H9 (cell line): Measurements from ENCODE around the gene AOC1. TPM values are rescaled to one million over a fixed set of nuclear protein-coding genes. Genes with fewer than 3 reads are reported as not detected.
A peak's percentile ranks its signal among the peaks of the same experiment; 100 is the strongest.

Experiments
- DNase-seq: peaks from one replicate; pipeline ENCODE4 v3.0.0-alpha.2; 2017
- H2AFZ ChIP-seq: one replicate; pipeline ENCODE4 v1.6.1; 2013; ENCODE audit warnings: mild to moderate bottlenecking, low read length, control low read depth, moderate library complexity
- H2AK5ac ChIP-seq: 2 replicates; pipeline ENCODE4 v1.6.1; 2013; ENCODE audit warnings: low read length, control low read depth, mixed read lengths; ENCODE audit not compliant: insufficient read length
- H2BK120ac ChIP-seq: one replicate; pipeline ENCODE4 v1.6.1; 2013; ENCODE audit warnings: low read depth, mild to moderate bottlenecking, low read length, control low read depth, inconsistent platforms; ENCODE audit not compliant: poor library complexity, severe bottlenecking
- H2BK12ac ChIP-seq: 2 replicates; pipeline ENCODE4 v1.6.1; 2013; ENCODE audit warnings: low read length, control low read depth, mixed read lengths, low read depth; ENCODE audit not compliant: insufficient read length
- H2BK15ac ChIP-seq: 2 replicates; pipeline ENCODE4 v1.6.1; 2013; ENCODE audit warnings: low read depth, low read length, control low read depth
- H2BK20ac ChIP-seq: one replicate; pipeline ENCODE4 v1.6.1; 2013; ENCODE audit warnings: low read depth, mild to moderate bottlenecking, low read length, control low read depth, inconsistent platforms; ENCODE audit not compliant: poor library complexity, severe bottlenecking
- H2BK5ac ChIP-seq: 2 replicates; pipeline ENCODE4 v1.6.1; 2013; ENCODE audit warnings: low read length, control low read depth, mixed read lengths; ENCODE audit not compliant: insufficient read length
- H3K14ac ChIP-seq: 2 replicates; pipeline ENCODE4 v1.6.1; 2013; ENCODE audit warnings: low read length, control low read depth; ENCODE audit not compliant: insufficient read depth
- H3K18ac ChIP-seq: 2 replicates; pipeline ENCODE4 v1.6.1; 2013; ENCODE audit warnings: low read depth, mild to moderate bottlenecking, mixed read lengths, low read length, control low read depth; ENCODE audit not compliant: insufficient read length
- H3K23ac ChIP-seq: 2 replicates; pipeline ENCODE4 v1.6.1; 2013; ENCODE audit warnings: low read length, control low read depth, mixed read lengths, low read depth; ENCODE audit not compliant: insufficient read length
- H3K23me2 ChIP-seq: 2 replicates; pipeline ENCODE4 v1.6.1; 2013; ENCODE audit warnings: low read depth, mild to moderate bottlenecking, mixed read lengths, low read length, control low read depth; ENCODE audit not compliant: insufficient read length, poor library complexity, severe bottlenecking
- H3K27ac ChIP-seq: 2 replicates; pipeline ENCODE4 v1.5.1; 2013; ENCODE audit warnings: low read length, control low read depth, mixed read lengths, low read depth; ENCODE audit not compliant: insufficient read length
- H3K27me3 ChIP-seq: 2 replicates; pipeline ENCODE4 v1.6.1; 2013; ENCODE audit warnings: low read length, control low read depth, inconsistent platforms; ENCODE audit not compliant: insufficient read depth
- H3K4ac ChIP-seq: 2 replicates; pipeline ENCODE4 v1.6.1; 2013; ENCODE audit warnings: low read depth, mild to moderate bottlenecking, control low read depth, inconsistent platforms, low read length, moderate library complexity
- H3K4me1 ChIP-seq: 2 replicates; pipeline ENCODE4 v1.6.1; 2013; ENCODE audit warnings: low read length, control low read depth, inconsistent platforms; ENCODE audit not compliant: insufficient read depth
- H3K4me2 ChIP-seq: 2 replicates; pipeline ENCODE4 v1.6.1; 2013; ENCODE audit warnings: low read length, control low read depth, mixed read lengths; ENCODE audit not compliant: insufficient read length, insufficient read depth
- H3K56ac ChIP-seq: 2 replicates; pipeline ENCODE4 v1.6.1; 2013; ENCODE audit warnings: low read depth, mild to moderate bottlenecking, mixed read lengths, low read length, control low read depth; ENCODE audit not compliant: insufficient read length
- H3K79me1 ChIP-seq: 2 replicates; pipeline ENCODE4 v1.6.1; 2013; ENCODE audit warnings: low read depth, mild to moderate bottlenecking, moderate library complexity, low read length, control low read depth, inconsistent platforms; ENCODE audit not compliant: insufficient read depth, poor library complexity, severe bottlenecking
- H3K79me2 ChIP-seq: 2 replicates; pipeline ENCODE4 v1.6.1; 2013; ENCODE audit warnings: low read length, control low read depth, inconsistent platforms; ENCODE audit not compliant: insufficient read depth
- H3K9ac ChIP-seq: 2 replicates; pipeline ENCODE4 v1.6.1; 2013; ENCODE audit warnings: low read length, control low read depth, mixed read lengths; ENCODE audit not compliant: insufficient read length; ENCODE audit errors: extremely low read depth
- H3K9me3 ChIP-seq: one replicate; pipeline ENCODE4 v1.6.1; 2013; ENCODE audit warnings: low read depth, low read length, inconsistent platforms; ENCODE audit not compliant: control insufficient read depth
- H3T11ph ChIP-seq: one replicate; pipeline ENCODE4 v1.6.1; 2013; ENCODE audit warnings: mild to moderate bottlenecking, low read length, control low read depth, inconsistent platforms
- H4K20me1 ChIP-seq: one replicate; pipeline ENCODE4 v1.6.1; 2013; ENCODE audit not compliant: control insufficient read depth, insufficient read length, insufficient read depth
- H4K5ac ChIP-seq: 2 replicates; pipeline ENCODE4 v1.6.1; 2013; ENCODE audit warnings: low read depth, mild to moderate bottlenecking, mixed read lengths, low read length, control low read depth; ENCODE audit not compliant: insufficient read length
- H4K8ac ChIP-seq: replicated peaks from 2 replicates; pipeline ENCODE4 v1.6.1; 2013; ENCODE audit warnings: low read length, control low read depth, mixed read lengths, low read depth; ENCODE audit not compliant: insufficient read length
- H4K91ac ChIP-seq: 2 replicates; pipeline ENCODE4 v1.6.1; 2013; ENCODE audit warnings: low read depth, mild to moderate bottlenecking, moderate library complexity, mixed read lengths, low read length, control low read depth; ENCODE audit not compliant: insufficient read length
- H3K27ac Mint-ChIP-seq, 3 experiments: 2 replicates in 2 of 3; 3 replicates in 1 of 3; pipeline ENCODE4 v1.8.0; 2020 to 2021; ENCODE audit warnings: mixed read lengths in 3 of 3, mild to moderate bottlenecking in 1 of 3, moderate library complexity in 1 of 3
- H3K27me3 Mint-ChIP-seq: 2 replicates; pipeline ENCODE4 v1.8.0; 2021; ENCODE audit warnings: low read depth, mild to moderate bottlenecking, moderate library complexity, mixed read lengths
- H3K36me3 Mint-ChIP-seq, 3 experiments: 2 replicates in 2 of 3; 3 replicates in 1 of 3; pipeline ENCODE4 v1.8.0; 2020 to 2021; ENCODE audit warnings: low read depth in 3 of 3, mixed read lengths in 3 of 3; ENCODE audit not compliant: insufficient read depth in 1 of 3
- H3K4me1 Mint-ChIP-seq, 2 experiments: 2 replicates each; pipeline ENCODE4 v1.8.0; 2020; ENCODE audit warnings: mixed read lengths in 2 of 2
- H3K4me3 Mint-ChIP-seq, 2 experiments: 2 replicates in 1 of 2; 3 replicates in 1 of 2; pipeline ENCODE4 v1.8.0; 2020 to 2021; ENCODE audit warnings: mild to moderate bottlenecking in 2 of 2, mixed read lengths in 2 of 2, moderate library complexity in 1 of 2
- H3K9me3 Mint-ChIP-seq, 2 experiments: 2 replicates in 1 of 2; 3 replicates in 1 of 2; pipeline ENCODE4 v1.8.0; 2020; ENCODE audit warnings: mild to moderate bottlenecking in 2 of 2, mixed read lengths in 2 of 2, moderate library complexity in 1 of 2
- WGBS: extraction: QIAGEN DNeasy Blood & Tissue Kit; methylation state at CpG from one replicate; pipeline ENCODE4 v1.1.7; 2013; ENCODE audit warnings: missing lambda C conversion rate, low lambda C conversion rate, mixed read lengths; ENCODE audit not compliant: insufficient read length; ENCODE audit errors: extremely low coverage; 5-methylcytosine and 5-hydroxymethylcytosine counted together
- total RNA-seq: library from RNA; stranded (reverse); gene quantifications from 2 replicates; pipeline ENCODE4 v1.2.1, GENCODE V29; 2021
- TF ChIP-seq, protein P1 (sequence below): fragments of 200-600 bp; sonication (generic); conservative IDR thresholded peaks from 3 replicates; pipeline ENCODE4 v1.8.0; 2021; ENCODE audit warnings: antibody characterized with exemption, mild to moderate bottlenecking

AOC1 gene
- total RNA-seq, 1 experiment from 2014 or later = 0.28 TPM

DNA sequence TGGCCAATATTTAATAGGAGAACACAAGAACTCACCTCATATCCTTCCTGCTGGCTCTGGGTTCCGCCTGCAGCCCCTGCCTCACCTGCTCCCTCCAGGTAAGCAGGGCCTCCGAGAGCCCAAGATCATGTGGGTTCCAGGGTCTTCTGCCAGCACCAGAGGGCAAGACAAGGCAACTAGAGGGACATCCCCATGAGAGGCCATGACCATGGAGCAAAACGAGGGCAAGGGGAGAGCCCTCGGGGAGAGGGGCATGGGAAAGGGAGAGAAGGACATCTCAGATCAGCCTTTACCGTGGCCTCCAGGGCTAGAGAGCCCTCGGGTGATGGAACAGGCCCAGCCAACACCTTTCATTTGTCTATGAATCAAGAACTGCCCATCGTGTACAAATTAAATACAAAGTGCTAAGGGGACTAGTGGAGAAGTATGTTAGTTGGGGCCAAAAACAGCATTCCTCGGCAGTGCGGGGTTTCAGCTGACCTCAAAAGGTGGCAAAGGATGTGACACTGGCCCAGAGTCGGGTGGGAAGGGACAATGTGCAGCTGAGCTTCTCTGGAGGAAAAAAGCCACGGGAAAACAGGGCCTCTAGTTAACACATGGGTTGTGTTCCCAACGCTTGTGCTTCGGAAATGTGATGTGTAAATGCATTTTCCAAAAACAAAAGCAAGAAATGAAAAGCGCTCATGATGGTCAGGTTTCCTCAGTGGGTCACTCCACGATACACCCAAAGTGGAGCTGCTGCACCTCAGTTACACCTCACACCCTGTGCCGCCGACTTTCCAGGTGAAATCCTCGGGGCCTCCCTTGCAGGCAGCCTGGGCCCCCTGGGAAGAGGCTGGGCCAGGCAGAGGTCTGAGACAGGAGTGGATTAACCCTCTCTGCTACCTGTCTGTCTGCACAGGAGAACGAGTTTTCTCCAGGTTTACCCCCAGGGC lies 2.0 kb downstream of the AOC1 start:
- H2BK20ac ChIP-seq = no peak overlapping the region
- Mint-ChIP-seq H3K4me3 (no peak overlapping the region), H3K27ac (peak overlapping the region in 1 of 3 experiments; percentile 42; a peak in 1 of 7 replicates), H3K9me3 (no peaks in the 10 kb centered on the region), H3K36me3 (no peaks in the 10 kb centered on the region), H3K4me1 (peaks cover 7 to 15% of the 10 kb centered on the region in 2 experiments), H3K27me3 (peaks cover 27% of the 10 kb centered on the region)
- no peak overlapping the region for H2BK12ac ChIP-seq
- no peak overlapping the region for H3K56ac ChIP-seq
- H4K5ac ChIP-seq = no peak overlapping the region
- H3K9ac ChIP-seq = no peak overlapping the region
- H3K23ac ChIP-seq = no peak overlapping the region
- H3T11ph ChIP-seq = no peak overlapping the region
- H4K91ac ChIP-seq = no peak overlapping the region
- no CpG with 5 or more reads among the region's 19 CpGs for WGBS
- no peaks in the 10 kb centered on the region for H3K79me1 ChIP-seq
- H3K27ac ChIP-seq = no peak overlapping the region
- no peak overlapping the region for H2AK5ac ChIP-seq
- no peak overlapping the region for H2AFZ ChIP-seq
- H3K14ac ChIP-seq = no peak overlapping the region
- peak; percentile 15 for DNase-seq
- no peaks in the 10 kb centered on the region for H3K79me2 ChIP-seq
- H3K4me2 ChIP-seq = no peak overlapping the region
- H3K9me3 ChIP-seq = no peaks in the 10 kb centered on the region
- no peaks in the 10 kb centered on the region for H3K27me3 ChIP-seq
- TF ChIP-seq, protein P1, sequence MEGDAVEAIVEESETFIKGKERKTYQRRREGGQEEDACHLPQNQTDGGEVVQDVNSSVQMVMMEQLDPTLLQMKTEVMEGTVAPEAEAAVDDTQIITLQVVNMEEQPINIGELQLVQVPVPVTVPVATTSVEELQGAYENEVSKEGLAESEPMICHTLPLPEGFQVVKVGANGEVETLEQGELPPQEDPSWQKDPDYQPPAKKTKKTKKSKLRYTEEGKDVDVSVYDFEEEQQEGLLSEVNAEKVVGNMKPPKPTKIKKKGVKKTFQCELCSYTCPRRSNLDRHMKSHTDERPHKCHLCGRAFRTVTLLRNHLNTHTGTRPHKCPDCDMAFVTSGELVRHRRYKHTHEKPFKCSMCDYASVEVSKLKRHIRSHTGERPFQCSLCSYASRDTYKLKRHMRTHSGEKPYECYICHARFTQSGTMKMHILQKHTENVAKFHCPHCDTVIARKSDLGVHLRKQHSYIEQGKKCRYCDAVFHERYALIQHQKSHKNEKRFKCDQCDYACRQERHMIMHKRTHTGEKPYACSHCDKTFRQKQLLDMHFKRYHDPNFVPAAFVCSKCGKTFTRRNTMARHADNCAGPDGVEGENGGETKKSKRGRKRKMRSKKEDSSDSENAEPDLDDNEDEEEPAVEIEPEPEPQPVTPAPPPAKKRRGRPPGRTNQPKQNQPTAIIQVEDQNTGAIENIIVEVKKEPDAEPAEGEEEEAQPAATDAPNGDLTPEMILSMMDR = no peak
- no peaks in the 10 kb centered on the region for H3K4me1 ChIP-seq
- no peaks in the 10 kb centered on the region for H4K20me1 ChIP-seq
- no peak overlapping the region for H3K4ac ChIP-seq
- H4K8ac ChIP-seq = no peak overlapping the region
- no peak overlapping the region for H2BK5ac ChIP-seq
- no peak overlapping the region for H3K18ac ChIP-seq
- H3K23me2 ChIP-seq = no peaks in the 10 kb centered on the region
- H2BK120ac ChIP-seq = no peak overlapping the region
- no peak overlapping the region for H2BK15ac ChIP-seq
